Measurements from ENCODE around the gene SNX5. TPM values are rescaled to one million over a fixed set of nuclear protein-coding genes. Genes with fewer than 3 reads are reported as not detected.
A peak's percentile ranks its signal among the peaks of the same experiment; 100 is the strongest.

The SNX5 gene
- polyA plus RNA-seq, 1 donor (not counting 4 experiments of a cell fraction or from before 2014, with no cell fraction given), result 187 TPM

DNA sequence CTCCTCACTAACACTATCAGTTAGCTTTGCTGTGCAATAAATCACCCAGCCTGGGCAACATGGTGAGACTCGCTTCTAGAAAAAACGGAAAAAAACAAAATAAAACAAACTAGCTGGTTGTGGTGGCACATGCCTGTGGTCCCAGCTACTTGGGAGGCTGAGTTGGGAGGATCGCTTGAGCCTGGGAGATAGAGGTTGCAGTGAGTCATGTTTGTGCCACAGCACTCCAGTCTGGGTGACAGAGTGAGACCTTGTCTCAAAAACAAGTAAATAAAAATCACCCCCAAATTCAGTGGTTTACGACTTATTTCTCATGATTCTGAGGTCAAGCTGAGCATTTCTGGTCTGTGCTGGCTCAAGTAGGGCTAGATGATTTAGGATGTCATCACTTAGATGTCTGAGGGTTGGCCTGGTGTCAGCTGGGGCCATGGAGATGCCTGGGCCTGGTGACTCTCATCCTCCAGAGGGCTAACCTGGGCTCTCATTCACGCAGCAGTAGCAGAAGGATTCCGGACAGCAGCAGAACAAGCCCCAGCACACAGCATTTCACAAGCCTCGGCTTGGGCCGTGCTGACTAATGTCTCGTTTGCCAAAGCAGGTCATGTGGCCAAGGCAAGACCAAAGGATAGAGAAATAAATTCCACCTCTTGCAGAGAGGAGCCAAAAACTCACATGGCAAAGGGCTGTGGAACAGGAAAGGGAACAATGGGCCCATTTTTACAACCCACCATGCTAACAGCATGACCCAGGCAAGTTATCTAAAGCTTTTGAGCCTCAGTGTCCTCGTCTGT lies 32.7 kb upstream of the SNX5 start:
- Histone ChIP-seq H3K27ac (ENCODE audit: control insufficient read depth, insufficient read depth, low read length) (peak overlapping the region; percentile 75), H3K4me2 (ENCODE audit: control insufficient read depth, extremely low read depth, insufficient read depth, low read depth, low read length) (peak overlapping the region; percentile 35)

DNA sequence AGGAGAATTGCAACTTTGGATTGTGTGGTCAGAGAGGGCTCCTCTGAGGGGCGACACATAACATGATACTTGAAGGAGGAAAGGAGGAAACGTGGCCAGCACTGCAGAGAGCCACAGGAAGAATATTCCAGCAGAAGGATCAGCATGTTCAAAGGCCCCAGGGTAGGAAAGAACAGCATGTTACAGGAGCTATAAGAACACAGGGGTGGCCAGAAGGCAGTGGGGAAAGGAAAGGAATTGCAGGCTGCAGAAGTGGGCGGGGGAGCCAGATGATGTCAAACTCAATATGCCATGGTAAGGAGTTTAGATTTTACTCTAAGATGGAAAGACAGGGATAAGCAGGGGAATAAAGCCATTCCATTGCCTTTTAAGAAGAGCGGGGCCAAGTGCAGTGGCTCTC lies 31.0 kb upstream of the SNX5 start:
- DNase-seq (ENCODE audit: low read depth, low spot score), result no peak
- no peak overlapping the region for H3K4me2 ChIP-seq (ENCODE audit: control insufficient read depth, extremely low read depth, insufficient read depth, low read depth, low read length)
- no peaks in the 10 kb centered on the region for H3K79me2 ChIP-seq (ENCODE audit: control insufficient read depth, insufficient read depth, low read length)
- no peaks in the 10 kb centered on the region for H3K9me1 ChIP-seq (ENCODE audit: control insufficient read depth, extremely low read depth, insufficient read depth, low read length)
- no peaks in the 10 kb centered on the region for H3K9me3 ChIP-seq (ENCODE audit: control insufficient read depth, low read depth, low read length)
- H4K20me1 ChIP-seq (ENCODE audit: control insufficient read depth, extremely low read depth, insufficient read depth, low read length), result no peaks in the 10 kb centered on the region
- peaks cover 19% of the 10 kb centered on the region for H3K4me1 ChIP-seq (ENCODE audit: control insufficient read depth, extremely low read depth, insufficient read depth, low read length)
- no peak overlapping the region for H3K4me3 ChIP-seq (ENCODE audit: control insufficient read depth in 2 of 3, extremely low read depth in 1 of 3, insufficient read depth in 2 of 3, low read depth in 1 of 3, low read length in 3 of 3)
- TF ChIP-seq EZH2 (IDR thresholded peaks at IDR 0.05; ENCODE audit: low read length), result no peak
- TF ChIP-seq, protein P1, sequence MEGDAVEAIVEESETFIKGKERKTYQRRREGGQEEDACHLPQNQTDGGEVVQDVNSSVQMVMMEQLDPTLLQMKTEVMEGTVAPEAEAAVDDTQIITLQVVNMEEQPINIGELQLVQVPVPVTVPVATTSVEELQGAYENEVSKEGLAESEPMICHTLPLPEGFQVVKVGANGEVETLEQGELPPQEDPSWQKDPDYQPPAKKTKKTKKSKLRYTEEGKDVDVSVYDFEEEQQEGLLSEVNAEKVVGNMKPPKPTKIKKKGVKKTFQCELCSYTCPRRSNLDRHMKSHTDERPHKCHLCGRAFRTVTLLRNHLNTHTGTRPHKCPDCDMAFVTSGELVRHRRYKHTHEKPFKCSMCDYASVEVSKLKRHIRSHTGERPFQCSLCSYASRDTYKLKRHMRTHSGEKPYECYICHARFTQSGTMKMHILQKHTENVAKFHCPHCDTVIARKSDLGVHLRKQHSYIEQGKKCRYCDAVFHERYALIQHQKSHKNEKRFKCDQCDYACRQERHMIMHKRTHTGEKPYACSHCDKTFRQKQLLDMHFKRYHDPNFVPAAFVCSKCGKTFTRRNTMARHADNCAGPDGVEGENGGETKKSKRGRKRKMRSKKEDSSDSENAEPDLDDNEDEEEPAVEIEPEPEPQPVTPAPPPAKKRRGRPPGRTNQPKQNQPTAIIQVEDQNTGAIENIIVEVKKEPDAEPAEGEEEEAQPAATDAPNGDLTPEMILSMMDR (optimal IDR thresholded peaks at IDR 0.05 in 1 of 3, IDR thresholded peaks at IDR 0.05 in 1 of 3, conservative IDR thresholded peaks at IDR 0.05 in 1 of 3; ENCODE audit: extremely low read depth in 1 of 3, insufficient read depth in 2 of 3, low read length in 3 of 3), result no peak
- no peak overlapping the region for H3K9ac ChIP-seq (ENCODE audit: control insufficient read depth, extremely low read depth, insufficient read depth, low read length)
- no peaks in the 10 kb centered on the region for H3K36me3 ChIP-seq (ENCODE audit: control insufficient read depth in 2 of 2, extremely low read depth in 1 of 2, insufficient read depth in 2 of 2, low read length in 2 of 2)
- no peak overlapping the region for H3K27ac ChIP-seq (ENCODE audit: control insufficient read depth, insufficient read depth, low read length)
- H2AFZ ChIP-seq (ENCODE audit: control insufficient read depth, low read length), result no peak overlapping the region
- dilution Hi-C loops (cut with MboI; ENCODE audit: extremely low pct_ligation_motif_present, low sequenced_read_pairs), result no loop called here
- no peak for FAIRE-seq
- H3K27me3 ChIP-seq (ENCODE audit: control insufficient read depth, extremely low read depth, insufficient read depth, low read length), result no peaks in the 10 kb centered on the region

More for the DNA sequence above, 32.7 kb upstream of the SNX5 start:
- H3K4me3 ChIP-seq (ENCODE audit: control insufficient read depth in 2 of 3, extremely low read depth in 1 of 3, insufficient read depth in 2 of 3, low read depth in 1 of 3, low read length in 3 of 3), result no peak overlapping the region
- no peaks in the 10 kb centered on the region for H3K9me3 ChIP-seq (ENCODE audit: control insufficient read depth, low read depth, low read length)
- no peaks in the 10 kb centered on the region for H3K27me3 ChIP-seq (ENCODE audit: control insufficient read depth, extremely low read depth, insufficient read depth, low read length)
- peaks cover 13% of the 10 kb centered on the region for H3K4me1 ChIP-seq (ENCODE audit: control insufficient read depth, extremely low read depth, insufficient read depth, low read length)
- DNase-seq (ENCODE audit: low read depth, low spot score) (peak; percentile 78), FAIRE-seq (peak; percentile 98)
- dilution Hi-C loops (cut with MboI; ENCODE audit: extremely low pct_ligation_motif_present, low sequenced_read_pairs), result no loop called here
- H4K20me1 ChIP-seq (ENCODE audit: control insufficient read depth, extremely low read depth, insufficient read depth, low read length), result no peaks in the 10 kb centered on the region
- no peaks in the 10 kb centered on the region for H3K9me1 ChIP-seq (ENCODE audit: control insufficient read depth, extremely low read depth, insufficient read depth, low read length)
- TF ChIP-seq, protein P1 (optimal IDR thresholded peaks at IDR 0.05 in 1 of 3, IDR thresholded peaks at IDR 0.05 in 1 of 3, conservative IDR thresholded peaks at IDR 0.05 in 1 of 3; ENCODE audit: extremely low read depth in 1 of 3, insufficient read depth in 2 of 3, low read length in 3 of 3), result peak in 1 of 3 experiments; percentile 18
- TF ChIP-seq EZH2 (IDR thresholded peaks at IDR 0.05; ENCODE audit: low read length), result no peak
- H3K9ac ChIP-seq (ENCODE audit: control insufficient read depth, extremely low read depth, insufficient read depth, low read length), result peak overlapping the region; percentile 1
- peak overlapping the region; percentile 27 for H2AFZ ChIP-seq (ENCODE audit: control insufficient read depth, low read length)
- H3K79me2 ChIP-seq (ENCODE audit: control insufficient read depth, insufficient read depth, low read length), result no peaks in the 10 kb centered on the region
- H3K36me3 ChIP-seq (ENCODE audit: control insufficient read depth in 2 of 2, extremely low read depth in 1 of 2, insufficient read depth in 2 of 2, low read length in 2 of 2), result no peaks in the 10 kb centered on the region

Measured in keratinocyte (primary cell).